CD14-positive monocyte (primary cell): ENCODE data around the gene NPAS2. TPM values are rescaled to one million over a fixed set of nuclear protein-coding genes. Genes with fewer than 3 reads are reported as not detected.

Experiments used
- DNase-seq, 3 donors: peaks; one replicate each; pipeline ENCODE4 v3.0.0-alpha.2; 2011 to 2022
- H2AFZ ChIP-seq: 2 replicates; pipeline ENCODE4 v1.6.0; 2012; ENCODE audit warnings: mild to moderate bottlenecking, low read depth, low read length, inconsistent platforms; ENCODE audit not compliant: insufficient read depth, poor library complexity, severe bottlenecking
- H3K27ac ChIP-seq, 2 donors: 1 replicate in 1 of 2; 2 replicates in 1 of 2; pipeline ENCODE4 v1.5.1; 2012 to 2013; ENCODE audit warnings: low read length in 2 of 2, control low read depth in 1 of 2, inconsistent platforms in 1 of 2, low read depth in 1 of 2, mild to moderate bottlenecking in 1 of 2
- H3K27me3 ChIP-seq, 2 donors: one replicate each; pipeline versions ENCODE4 v1.6.0 to v1.6.1; 2011 to 2013; ENCODE audit warnings: low read length in 2 of 2; ENCODE audit not compliant: control insufficient read depth in 2 of 2, insufficient read depth in 2 of 2
- H3K36me3 ChIP-seq, 2 donors: replicated peaks in 1 of 2; 1 replicate in 1 of 2; 2 replicates in 1 of 2; pipeline versions ENCODE4 v1.5.1 to v1.6.1; 2012 to 2013; ENCODE audit warnings: low read length in 2 of 2, control low read depth in 1 of 2, inconsistent platforms in 1 of 2, mild to moderate bottlenecking in 1 of 2; ENCODE audit not compliant: insufficient read depth in 2 of 2, control insufficient read depth in 1 of 2
- H3K4me1 ChIP-seq, 2 donors: 1 replicate in 1 of 2; 2 replicates in 1 of 2; pipeline versions ENCODE4 v1.5.1 to v1.6.1; 2012 to 2013; ENCODE audit warnings: low read length in 2 of 2, control low read depth in 1 of 2, inconsistent platforms in 1 of 2, mild to moderate bottlenecking in 1 of 2, moderate library complexity in 1 of 2; ENCODE audit not compliant: insufficient read depth in 2 of 2, control insufficient read depth in 1 of 2
- H3K4me2 ChIP-seq: replicated peaks from 2 replicates; pipeline ENCODE3; 2012; ENCODE audit warnings: low read length, moderate library complexity, mild to moderate bottlenecking; ENCODE audit not compliant: poor library complexity, severe bottlenecking; ENCODE audit errors: extremely low read depth
- H3K4me3 ChIP-seq, 3 experiments: fragments of 200-600 bp in 1 of 3; sonication (generic) in 1 of 3; replicated peaks in 1 of 3; 1 replicate in 2 of 3; 2 replicates in 1 of 3; pipeline ENCODE4 v1.5.1; 2011 to 2013; ENCODE audit warnings: low read length in 3 of 3, mild to moderate bottlenecking in 3 of 3, control low read depth in 2 of 3, low read depth in 2 of 3, inconsistent platforms in 1 of 3, moderate library complexity in 1 of 3
- H3K79me2 ChIP-seq: 2 replicates; pipeline ENCODE4 v1.6.0; 2012; ENCODE audit warnings: mild to moderate bottlenecking, control low read depth, inconsistent platforms, low read length, moderate library complexity; ENCODE audit not compliant: insufficient read depth
- H3K9ac ChIP-seq: 2 replicates; pipeline ENCODE4 v1.6.0; 2017; ENCODE audit warnings: low read length, mild to moderate bottlenecking; ENCODE audit not compliant: insufficient read depth, poor library complexity, severe bottlenecking
- H3K9me3 ChIP-seq, 2 donors: replicated peaks in 1 of 2; 1 replicate in 1 of 2; 2 replicates in 1 of 2; pipeline versions ENCODE4 v1.5.1 to v1.6.1; 2012 to 2013; ENCODE audit warnings: low read length in 2 of 2, control low read depth in 1 of 2; ENCODE audit not compliant: control insufficient read depth in 1 of 2, insufficient read depth in 1 of 2
- H4K20me1 ChIP-seq: 2 replicates; pipeline ENCODE4 v1.6.0; 2012; ENCODE audit warnings: mild to moderate bottlenecking, low read length, control low read depth, moderate library complexity; ENCODE audit not compliant: insufficient read depth
- H3K27ac Mint-ChIP-seq, 7 donors: one replicate each; pipeline ENCODE4 v1.8.0; 2020; ENCODE audit warnings: mild to moderate bottlenecking in 7 of 7, mixed read lengths in 7 of 7, moderate library complexity in 6 of 7, inconsistent platforms in 2 of 7
- H3K27me3 Mint-ChIP-seq, 3 donors: one replicate each; pipeline ENCODE4 v1.8.0; 2021 to 2022; ENCODE audit warnings: low read depth in 3 of 3, mild to moderate bottlenecking in 3 of 3, mixed read lengths in 3 of 3, moderate library complexity in 3 of 3, inconsistent platforms in 1 of 3
- H3K36me3 Mint-ChIP-seq, 2 donors: one replicate each; pipeline ENCODE4 v1.8.0; 2020; ENCODE audit warnings: mixed read lengths in 2 of 2, inconsistent platforms in 1 of 2, mild to moderate bottlenecking in 1 of 2
- H3K4me1 Mint-ChIP-seq: one replicate; pipeline ENCODE4 v1.8.0; 2020; ENCODE audit warnings: mild to moderate bottlenecking, mixed read lengths
- H3K4me3 Mint-ChIP-seq, 2 donors: one replicate each; pipeline ENCODE4 v1.8.0; 2020; ENCODE audit warnings: mild to moderate bottlenecking in 2 of 2, mixed read lengths in 2 of 2, moderate library complexity in 1 of 2
- H3K9me3 Mint-ChIP-seq, 7 donors: one replicate each; pipeline ENCODE4 v1.8.0; 2020 to 2022; ENCODE audit warnings: mixed read lengths in 7 of 7, mild to moderate bottlenecking in 6 of 7, moderate library complexity in 6 of 7, inconsistent platforms in 2 of 7
- CTCF ChIP-seq: fragments of 200-600 bp; IDR thresholded peaks from one replicate; pipeline ENCODE4 v1.8.0; 2022; ENCODE audit warnings: antibody characterized with exemption, mild to moderate bottlenecking
- WGBS: methylation state at CpG from one replicate; pipeline ENCODE4 v1.1.5; 2013; ENCODE audit warnings: missing lambda C conversion rate; ENCODE audit not compliant: insufficient coverage; 5-methylcytosine and 5-hydroxymethylcytosine counted together
- intact Hi-C, 2 donors: fragments of 100-400 bp; cut with micrococcal nuclease; formaldehyde crosslinking; loops; one replicate each; pipeline versions ENCODE4 v1.15.0 to v1.15.1; 2023
- polyA plus RNA-seq, 3 donors: library from polyadenylated mRNA; depleted of rRNA in 1 of 3; unstranded in 2 of 3; stranded (reverse) in 1 of 3; fragments of 300-500 nt in 2 of 3; fragments of >200 nt in 1 of 3; fragmentation: Illumina TruSeq in 2 of 3; gene quantifications; 1 replicate in 2 of 3; 2 replicates in 1 of 3; pipeline ENCODE4 v1.2.3, GENCODE V29; 2012 to 2021

Gene NPAS2
- polyA plus RNA-seq, 3 donors: not detected

GRCh38 chr2:100898035-100898665 is 78.2 kb downstream of the NPAS2 start:
- no peak for TF ChIP-seq CTCF
- no peak overlapping the region for H3K4me3 Mint-ChIP-seq

GRCh38 chr2:100900156-100900795 is 80.3 kb downstream of the NPAS2 start:
- no peaks in the 10 kb centered on the region for H3K27me3 ChIP-seq
- Mint-ChIP-seq H3K4me3 (no peak overlapping the region), H3K9me3 (peaks cover 3 to 21% (median 7%) of the 10 kb centered on the region in 7 donors), H3K27me3 (peaks cover 4 to 21% (median 12%) of the 10 kb centered on the region in 3 donors), H3K27ac (no peak overlapping the region), H3K36me3 (no peaks in the 10 kb centered on the region), H3K4me1 (no peaks in the 10 kb centered on the region)
- no peak overlapping the region for H3K4me2 ChIP-seq
- H3K36me3 ChIP-seq: no peaks in the 10 kb centered on the region
- TF ChIP-seq CTCF: no peak
- no peak overlapping the region for H3K9ac ChIP-seq
- no peak overlapping the region for H2AFZ ChIP-seq
- no peaks in the 10 kb centered on the region for H3K4me1 ChIP-seq
- no peak overlapping the region for H3K27ac ChIP-seq
- H3K4me3 ChIP-seq: no peak overlapping the region
- 100% methylated on average over 1 of the region's 5 CpGs for WGBS
- intact Hi-C loops: no loop called here
- DNase-seq: no peak
- no peaks in the 10 kb centered on the region for H4K20me1 ChIP-seq
- H3K9me3 ChIP-seq: peaks cover 3 to 8% of the 10 kb centered on the region in 2 donors
- no peaks in the 10 kb centered on the region for H3K79me2 ChIP-seq

More at GRCh38 chr2:100898035-100898665, 78.2 kb downstream of the NPAS2 start:
- no peaks in the 10 kb centered on the region for H3K4me1 Mint-ChIP-seq
- H3K27me3 Mint-ChIP-seq: peaks cover 4 to 19% (median 12%) of the 10 kb centered on the region in 3 donors
- H3K4me1 ChIP-seq: no peaks in the 10 kb centered on the region
- H3K9me3 Mint-ChIP-seq: peaks cover 5 to 21% (median 7%) of the 10 kb centered on the region in 7 donors
- no peak overlapping the region for H3K4me2 ChIP-seq
- WGBS: 98% methylated on average over 4 of the region's 8 CpGs
- no peaks in the 10 kb centered on the region for H3K36me3 Mint-ChIP-seq
- H3K4me3 ChIP-seq: no peak overlapping the region
- no peak overlapping the region for H3K9ac ChIP-seq
- H3K36me3 ChIP-seq: no peaks in the 10 kb centered on the region
- H3K27me3 ChIP-seq: no peaks in the 10 kb centered on the region
- intact Hi-C loops: no loop called here
- H3K27ac Mint-ChIP-seq: no peak overlapping the region
- no peak for DNase-seq
- no peaks in the 10 kb centered on the region for H4K20me1 ChIP-seq
- peaks cover 3 to 8% of the 10 kb centered on the region in 2 donors for H3K9me3 ChIP-seq
- H3K79me2 ChIP-seq: no peaks in the 10 kb centered on the region
- H3K27ac ChIP-seq: no peak overlapping the region
- no peak overlapping the region for H2AFZ ChIP-seq
